ENCODE measurements around the gene RERE.

RERE gene

DNA sequence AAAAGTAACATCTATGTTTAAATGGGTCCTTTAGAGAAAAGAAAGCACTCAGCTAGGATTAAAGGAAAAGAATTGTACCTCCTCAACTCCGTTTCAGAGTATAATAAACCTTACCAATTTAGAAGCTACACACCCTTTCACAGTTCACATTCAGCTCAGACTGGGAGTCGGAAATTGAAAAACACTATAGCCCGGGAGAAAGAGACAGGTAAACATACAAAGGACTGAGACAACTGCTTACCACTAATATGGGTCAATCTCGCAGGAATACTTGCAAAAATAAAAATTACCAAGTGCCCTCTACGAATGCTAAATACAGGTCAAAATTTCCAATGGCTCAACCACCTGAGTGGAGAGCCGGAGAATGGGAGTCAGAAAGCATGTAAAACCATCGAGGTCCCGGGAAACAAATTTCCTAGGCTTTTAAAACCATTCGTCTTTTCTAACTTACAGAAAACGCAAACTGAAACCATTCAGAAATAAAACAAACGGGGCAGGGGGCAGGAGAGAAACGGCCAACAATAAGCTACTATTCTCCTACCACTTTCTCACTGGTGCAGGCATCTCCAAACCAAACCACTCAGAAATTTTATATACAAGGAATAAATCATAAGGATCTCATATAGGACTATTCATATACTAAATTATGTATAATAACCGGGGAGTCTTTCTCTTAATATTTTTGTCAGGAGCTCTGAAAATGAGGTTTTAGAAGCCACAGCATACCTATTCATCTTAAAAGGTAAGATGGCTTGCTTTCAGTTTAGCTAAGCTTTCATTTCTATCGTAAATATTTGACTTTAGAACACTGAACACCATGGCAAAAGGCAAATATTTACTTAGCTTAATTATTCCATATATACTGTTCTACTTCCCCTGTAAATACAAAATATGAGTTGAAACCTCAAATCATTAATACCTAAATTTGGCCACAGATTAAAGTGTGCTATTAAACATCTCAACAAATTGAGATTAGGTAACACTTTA is 136.5 kb downstream of the RERE start:
- no peak for DNase-seq (ENCODE audit: low spot score in 2 of 2)
- Mint-ChIP-seq H3K36me3 (ENCODE audit: insufficient read depth) (no peaks in the 10 kb centered on the region), H3K27ac (ENCODE audit: low read depth) (no peak overlapping the region), H3K4me1 (peaks cover 17% of the 10 kb centered on the region), H3K9me3 (no peaks in the 10 kb centered on the region), H3K4me3 (no peak overlapping the region), H3K27me3 (no peaks in the 10 kb centered on the region)
- ATAC-seq (replicated peaks; ENCODE audit: extremely low read depth, poor library complexity, severe bottlenecking), result no peak

DNA sequence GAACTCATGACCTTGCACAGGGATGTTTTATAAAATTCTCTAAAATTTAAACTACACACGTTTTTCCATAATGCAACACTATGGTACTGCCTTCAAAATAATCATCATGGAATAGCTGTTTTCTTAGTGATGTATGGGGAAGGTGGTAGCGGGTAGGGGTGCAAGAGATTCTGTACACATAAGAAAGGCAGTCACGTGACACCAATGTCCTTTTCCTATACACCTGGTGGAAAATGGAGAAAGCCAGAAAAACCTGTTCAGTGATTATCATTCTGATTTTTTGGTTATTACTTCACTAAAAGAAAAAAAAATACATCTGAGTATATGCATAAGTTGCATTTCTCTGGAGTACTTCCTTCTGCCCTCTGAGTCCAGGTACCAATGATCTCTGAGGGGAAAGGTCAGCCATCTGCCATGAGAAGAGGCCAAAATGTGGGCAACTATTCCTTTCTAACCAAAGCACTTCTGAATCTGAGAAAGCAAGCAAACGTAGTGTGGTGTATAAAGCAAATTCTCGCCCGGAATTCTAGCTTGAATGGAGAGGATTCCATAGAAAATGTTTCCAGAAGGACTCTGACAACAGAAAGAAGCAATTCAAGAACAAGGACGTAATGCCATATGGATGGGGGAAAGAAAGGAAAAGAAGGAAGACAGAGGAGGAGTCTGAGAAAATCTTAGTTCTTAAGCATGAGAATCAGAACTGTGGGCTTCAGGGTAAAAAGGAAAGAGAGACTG is 137.3 kb downstream of the RERE start:
- no peaks in the 10 kb centered on the region for H3K9me3 Mint-ChIP-seq
- H3K4me3 Mint-ChIP-seq, result no peak overlapping the region
- no peaks in the 10 kb centered on the region for H3K36me3 Mint-ChIP-seq (ENCODE audit: insufficient read depth)
- no peaks in the 10 kb centered on the region for H3K27me3 Mint-ChIP-seq
- ATAC-seq (replicated peaks; ENCODE audit: extremely low read depth, poor library complexity, severe bottlenecking) (no peak), DNase-seq (ENCODE audit: low spot score in 2 of 2) (no peak)
- H3K27ac Mint-ChIP-seq (ENCODE audit: low read depth), result no peak overlapping the region
- H3K4me1 Mint-ChIP-seq, result peaks cover 17% of the 10 kb centered on the region

DNA sequence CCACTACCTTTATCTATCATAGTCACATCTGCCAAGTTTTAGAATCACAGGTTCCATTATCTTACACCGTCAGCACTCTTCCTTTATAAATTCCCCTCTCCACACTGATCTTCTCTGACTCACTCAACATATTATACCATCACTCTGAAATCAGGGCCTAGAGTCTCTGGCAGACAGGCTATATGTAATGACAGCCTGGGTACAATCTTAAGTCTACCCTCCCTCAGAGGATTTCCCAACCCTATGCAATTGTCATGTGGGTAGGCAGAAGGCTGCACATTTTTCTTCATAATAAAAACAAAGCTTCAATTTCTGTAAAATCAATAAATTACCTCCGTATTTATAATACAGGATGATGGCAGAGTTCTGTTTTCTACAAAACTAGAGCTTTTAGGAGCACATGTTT is 138.0 kb downstream of the RERE start:
- H3K27me3 Mint-ChIP-seq, result no peaks in the 10 kb centered on the region
- no peaks in the 10 kb centered on the region for H3K36me3 Mint-ChIP-seq (ENCODE audit: insufficient read depth)
- H3K4me1 Mint-ChIP-seq, result peaks cover 11% of the 10 kb centered on the region
- no peak overlapping the region for H3K27ac Mint-ChIP-seq (ENCODE audit: low read depth)
- DNase-seq (ENCODE audit: low spot score in 2 of 2), result no peak
- H3K9me3 Mint-ChIP-seq, result no peaks in the 10 kb centered on the region
- ATAC-seq (replicated peaks; ENCODE audit: extremely low read depth, poor library complexity, severe bottlenecking), result no peak
- H3K4me3 Mint-ChIP-seq, result no peak overlapping the region

DNA sequence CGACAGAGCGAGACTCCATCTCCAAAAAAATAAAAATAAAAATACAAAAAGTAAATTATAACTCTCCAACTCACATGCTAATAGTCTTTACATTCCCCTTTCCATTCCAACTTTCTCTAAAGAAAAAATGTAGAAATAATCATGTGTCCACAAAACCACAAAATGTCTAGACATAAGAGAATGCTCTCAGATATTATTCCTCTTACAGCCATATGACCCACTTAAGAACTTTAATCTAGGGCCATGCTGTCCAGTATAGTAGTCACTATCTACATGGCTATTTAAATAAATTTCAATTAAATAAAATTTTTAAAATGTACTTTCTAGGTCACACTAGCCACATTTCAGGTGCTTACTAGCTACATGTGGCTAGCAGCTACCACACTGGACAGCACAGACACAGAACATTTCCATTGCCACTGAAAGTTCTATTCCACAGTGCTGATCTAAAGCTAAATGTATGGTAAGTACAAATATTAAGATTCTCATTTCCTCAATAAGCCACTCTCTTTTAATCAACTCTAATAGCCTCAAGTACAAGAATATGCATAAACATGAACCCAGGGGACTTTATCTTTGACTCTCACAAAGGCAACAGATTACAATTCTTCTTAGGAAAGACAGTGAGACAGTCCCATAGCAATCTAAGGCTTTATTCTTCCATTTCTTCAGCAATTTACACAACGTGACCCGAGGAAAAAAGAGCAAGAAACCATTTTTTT is 138.6 kb downstream of the RERE start:
- ATAC-seq (replicated peaks; ENCODE audit: extremely low read depth, poor library complexity, severe bottlenecking), result no peak
- Mint-ChIP-seq H3K9me3 (no peaks in the 10 kb centered on the region), H3K27ac (ENCODE audit: low read depth) (no peak overlapping the region), H3K36me3 (ENCODE audit: insufficient read depth) (no peaks in the 10 kb centered on the region), H3K27me3 (no peaks in the 10 kb centered on the region), H3K4me1 (peaks cover 11% of the 10 kb centered on the region), H3K4me3 (no peak overlapping the region)
- no peak for DNase-seq (ENCODE audit: low spot score in 2 of 2)

DNA sequence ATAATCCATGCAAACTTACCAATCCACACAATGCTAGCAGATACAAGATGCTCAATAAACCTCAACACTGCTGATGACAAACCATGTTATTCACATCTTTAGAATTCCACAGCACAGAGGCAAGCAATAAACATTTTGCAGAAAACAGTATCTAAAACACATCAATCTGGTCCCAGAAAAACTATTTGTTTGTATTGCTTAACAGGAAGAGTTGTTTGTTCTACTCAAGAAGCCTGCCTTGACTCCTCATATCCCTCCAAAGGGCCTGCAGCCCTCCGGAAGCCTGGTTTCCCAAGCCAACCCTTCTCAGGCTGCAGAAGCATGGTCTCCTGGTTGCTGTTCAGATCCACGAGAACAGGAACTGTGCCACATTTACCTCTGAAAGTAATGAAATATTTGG is 139.7 kb downstream of the RERE start:
- DNase-seq (ENCODE audit: low spot score in 2 of 2), result no peak
- H3K27me3 Mint-ChIP-seq, result no peaks in the 10 kb centered on the region
- H3K36me3 Mint-ChIP-seq (ENCODE audit: insufficient read depth), result no peaks in the 10 kb centered on the region
- H3K4me3 Mint-ChIP-seq, result no peak overlapping the region
- peak overlapping the region; percentile 32 for H3K27ac Mint-ChIP-seq (ENCODE audit: low read depth)
- peaks cover 11% of the 10 kb centered on the region for H3K4me1 Mint-ChIP-seq
- no peaks in the 10 kb centered on the region for H3K9me3 Mint-ChIP-seq
- no peak for ATAC-seq (replicated peaks; ENCODE audit: extremely low read depth, poor library complexity, severe bottlenecking)

DNA sequence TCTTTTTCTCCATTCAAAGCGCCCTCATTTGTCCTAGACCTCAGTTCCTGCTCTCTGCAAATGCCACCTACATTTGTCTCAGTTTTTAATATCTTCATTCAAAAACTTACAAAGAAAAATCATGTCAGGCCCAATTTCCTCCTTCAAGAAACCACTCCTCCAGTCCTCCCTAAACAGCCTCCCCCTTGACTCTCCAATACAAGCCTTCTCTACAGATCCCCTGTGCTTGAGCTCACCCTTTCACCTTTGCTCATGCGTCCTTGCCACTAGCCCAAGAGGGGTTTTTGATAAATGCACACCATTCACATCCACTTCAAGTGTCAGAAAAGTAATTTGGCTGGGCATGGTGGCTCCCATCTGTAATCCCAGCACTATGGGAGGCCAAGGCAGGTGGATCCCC is 140.6 kb downstream of the RERE start:
- H3K36me3 Mint-ChIP-seq (ENCODE audit: insufficient read depth), result no peaks in the 10 kb centered on the region
- ATAC-seq (replicated peaks; ENCODE audit: extremely low read depth, poor library complexity, severe bottlenecking) (no peak), DNase-seq (ENCODE audit: low spot score in 2 of 2) (no peak)
- H3K4me3 Mint-ChIP-seq, result no peak overlapping the region
- no peaks in the 10 kb centered on the region for H3K9me3 Mint-ChIP-seq
- H3K27me3 Mint-ChIP-seq, result no peaks in the 10 kb centered on the region
- no peak overlapping the region for H3K27ac Mint-ChIP-seq (ENCODE audit: low read depth)
- H3K4me1 Mint-ChIP-seq, result peaks cover 7% of the 10 kb centered on the region

DNA sequence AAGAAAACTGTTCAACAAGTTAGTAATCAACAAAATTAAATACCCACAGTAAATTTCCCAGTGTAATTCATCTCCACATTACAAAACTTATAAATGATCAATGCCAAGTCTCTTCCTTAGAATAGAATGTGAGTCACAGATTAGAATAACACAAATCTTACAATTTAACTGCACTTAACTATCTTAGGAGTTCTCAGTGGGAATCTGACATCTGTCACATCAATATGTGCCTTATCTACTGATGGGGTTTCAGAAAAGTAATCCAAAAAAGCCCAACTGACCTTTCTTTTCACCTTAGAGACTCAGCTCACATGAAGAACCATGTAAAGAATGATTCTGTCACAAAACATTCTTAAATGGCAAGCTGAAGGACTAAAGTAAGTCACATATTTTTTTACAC is 141.4 kb downstream of the RERE start:
- DNase-seq (ENCODE audit: low spot score in 2 of 2) (no peak), ATAC-seq (replicated peaks; ENCODE audit: extremely low read depth, poor library complexity, severe bottlenecking) (no peak)
- peaks cover 9% of the 10 kb centered on the region for H3K4me1 Mint-ChIP-seq
- no peak overlapping the region for H3K27ac Mint-ChIP-seq (ENCODE audit: low read depth)
- no peak overlapping the region for H3K4me3 Mint-ChIP-seq
- no peaks in the 10 kb centered on the region for H3K9me3 Mint-ChIP-seq
- H3K36me3 Mint-ChIP-seq (ENCODE audit: insufficient read depth), result no peaks in the 10 kb centered on the region
- H3K27me3 Mint-ChIP-seq, result no peaks in the 10 kb centered on the region

DNA sequence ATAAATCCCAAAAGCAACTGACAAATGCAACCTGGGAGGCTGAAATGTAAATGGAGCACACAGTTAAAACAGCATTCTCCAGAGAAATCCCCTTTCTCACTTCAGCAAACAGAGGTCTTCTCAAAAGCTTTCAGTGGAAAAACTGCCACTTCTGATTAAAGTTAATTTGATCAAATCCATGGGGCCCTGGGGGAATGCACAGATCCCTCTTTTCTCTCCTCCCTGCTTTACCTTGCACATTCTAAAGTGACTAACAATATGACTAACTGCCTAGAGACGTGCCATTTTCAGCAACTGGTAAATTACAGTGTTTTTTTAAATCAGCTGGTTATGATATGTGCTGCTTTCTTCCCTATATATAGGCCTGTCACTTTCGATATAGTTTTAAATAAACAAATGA is 142.5 kb downstream of the RERE start:
- no peak overlapping the region for H3K27ac Mint-ChIP-seq (ENCODE audit: low read depth)
- no peaks in the 10 kb centered on the region for H3K9me3 Mint-ChIP-seq
- H3K36me3 Mint-ChIP-seq (ENCODE audit: insufficient read depth), result no peaks in the 10 kb centered on the region
- H3K4me1 Mint-ChIP-seq, result peaks cover 21% of the 10 kb centered on the region
- H3K27me3 Mint-ChIP-seq, result no peaks in the 10 kb centered on the region
- no peak for DNase-seq (ENCODE audit: low spot score in 2 of 2)
- no peak for ATAC-seq (replicated peaks; ENCODE audit: extremely low read depth, poor library complexity, severe bottlenecking)
- no peak overlapping the region for H3K4me3 Mint-ChIP-seq

DNA sequence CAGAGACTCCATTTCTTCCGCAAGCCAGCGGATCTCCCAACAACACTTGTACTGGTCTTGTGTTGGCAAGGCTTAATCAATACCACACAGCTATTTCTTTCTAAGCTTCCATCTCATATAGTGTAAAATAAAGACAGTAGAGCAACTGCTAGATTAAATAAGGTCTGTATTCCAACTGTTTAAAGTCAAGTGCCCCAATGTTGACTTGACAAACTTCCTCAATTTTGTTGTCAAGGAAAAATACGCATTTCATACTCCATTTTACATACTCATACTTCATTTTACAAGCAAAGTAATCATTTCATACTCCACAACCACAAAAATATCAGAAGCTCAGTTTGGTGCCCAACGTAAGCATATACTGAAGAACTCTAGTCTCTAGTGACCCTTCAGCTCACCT is 143.0 kb downstream of the RERE start:
- ATAC-seq (replicated peaks; ENCODE audit: extremely low read depth, poor library complexity, severe bottlenecking), result no peak
- DNase-seq (ENCODE audit: low spot score in 2 of 2), result no peak
- Mint-ChIP-seq H3K36me3 (ENCODE audit: insufficient read depth) (no peaks in the 10 kb centered on the region), H3K9me3 (no peaks in the 10 kb centered on the region), H3K27ac (ENCODE audit: low read depth) (no peak overlapping the region), H3K4me1 (peaks cover 21% of the 10 kb centered on the region), H3K27me3 (no peaks in the 10 kb centered on the region), H3K4me3 (no peak overlapping the region)

DNA sequence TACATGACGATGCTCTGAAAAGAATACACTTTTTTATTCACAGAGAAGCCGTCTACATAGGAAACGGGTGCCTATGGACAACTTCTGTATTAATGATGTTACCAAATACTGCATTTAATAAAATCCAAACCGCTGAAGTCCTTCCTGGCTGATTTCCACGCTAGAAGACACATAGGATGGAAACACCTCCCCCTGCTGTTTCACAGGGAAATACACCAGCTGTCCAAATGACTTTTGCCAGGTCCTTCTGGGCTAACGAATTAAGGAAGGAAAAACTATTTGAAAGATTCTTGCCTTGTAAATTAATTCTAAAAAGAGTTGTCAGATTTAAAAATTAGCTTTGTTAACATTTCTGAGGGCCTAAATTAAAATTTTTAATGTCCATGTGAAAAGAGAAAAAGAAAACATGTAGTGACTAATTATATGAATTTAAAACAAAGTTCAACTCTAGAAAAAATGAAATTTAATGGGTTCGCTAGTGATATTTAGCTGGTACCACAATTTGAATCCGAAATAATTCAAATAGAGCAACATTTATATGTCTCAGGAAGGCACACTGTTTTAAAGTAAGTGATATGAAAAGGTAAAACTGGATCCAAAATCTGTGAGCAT is 146.0 kb downstream of the RERE start:
- Mint-ChIP-seq H3K9me3 (no peaks in the 10 kb centered on the region), H3K27me3 (no peaks in the 10 kb centered on the region), H3K27ac (ENCODE audit: low read depth) (no peak overlapping the region), H3K36me3 (ENCODE audit: insufficient read depth) (no peaks in the 10 kb centered on the region), H3K4me3 (no peak overlapping the region), H3K4me1 (peaks cover 16% of the 10 kb centered on the region)
- no peak for DNase-seq (ENCODE audit: low spot score in 2 of 2)
- ATAC-seq (replicated peaks; ENCODE audit: extremely low read depth, poor library complexity, severe bottlenecking), result no peak

DNA sequence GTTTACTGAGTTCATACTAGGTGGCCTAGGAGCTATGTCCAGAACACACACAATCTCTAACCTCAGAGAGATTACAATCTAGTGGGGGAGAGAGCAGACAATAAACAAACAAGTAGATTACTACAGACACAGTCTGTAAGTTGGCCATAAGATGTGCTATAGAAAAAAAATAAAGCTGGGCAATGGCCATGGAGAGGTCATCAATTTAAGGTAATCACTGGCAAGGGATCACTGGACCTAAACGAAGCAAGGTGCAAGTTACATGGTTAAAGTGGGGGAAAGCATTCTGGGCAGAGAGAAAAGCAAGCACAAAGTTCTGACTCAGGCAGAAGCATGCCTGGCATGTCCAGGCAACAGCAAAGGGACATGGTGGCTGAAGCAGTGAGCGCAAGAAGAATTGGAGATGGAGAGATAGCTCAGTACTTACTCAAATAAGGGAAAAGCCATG is 147.0 kb downstream of the RERE start:
- Mint-ChIP-seq H3K27me3 (no peaks in the 10 kb centered on the region), H3K4me1 (peaks cover 16% of the 10 kb centered on the region), H3K36me3 (ENCODE audit: insufficient read depth) (no peaks in the 10 kb centered on the region), H3K27ac (ENCODE audit: low read depth) (no peak overlapping the region), H3K9me3 (no peaks in the 10 kb centered on the region), H3K4me3 (no peak overlapping the region)
- DNase-seq (ENCODE audit: low spot score in 2 of 2) (no peak), ATAC-seq (replicated peaks; ENCODE audit: extremely low read depth, poor library complexity, severe bottlenecking) (no peak)

DNA sequence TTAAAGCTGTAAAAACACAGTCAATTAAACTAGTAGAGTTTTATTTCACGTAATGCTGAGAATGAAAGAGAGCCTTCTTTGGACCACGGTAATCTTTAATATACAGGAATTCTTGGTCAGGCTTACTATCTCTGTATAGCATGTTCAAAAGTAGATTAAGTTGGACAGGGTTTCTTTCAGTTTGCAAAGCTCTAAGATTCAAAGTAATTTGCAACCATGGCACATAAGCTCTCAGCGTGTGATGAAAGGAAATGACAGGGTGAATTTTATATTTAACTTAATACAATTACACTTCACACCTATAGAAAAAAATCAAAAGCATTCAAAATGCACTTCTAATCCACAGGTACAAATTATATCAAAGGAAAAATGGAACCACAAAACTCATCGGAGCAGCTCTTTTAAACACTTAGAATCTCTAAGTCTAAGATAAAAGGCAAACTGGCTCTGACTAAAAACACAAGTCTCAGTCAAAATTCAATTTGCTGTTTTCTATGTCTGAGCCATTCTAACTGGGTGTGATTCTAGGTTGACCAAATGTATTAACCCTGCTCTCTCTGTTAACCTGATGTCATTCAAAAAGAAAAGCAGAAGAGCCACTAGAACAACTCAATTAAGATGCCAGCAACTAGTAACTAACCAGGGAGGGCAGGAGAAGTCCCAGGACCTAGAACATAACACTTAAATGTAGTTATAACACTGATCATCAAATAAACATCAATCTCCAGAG is 147.7 kb downstream of the RERE start:
- peaks cover 16% of the 10 kb centered on the region for H3K4me1 Mint-ChIP-seq
- no peak overlapping the region for H3K4me3 Mint-ChIP-seq
- DNase-seq (ENCODE audit: low spot score in 2 of 2) (no peak), ATAC-seq (replicated peaks; ENCODE audit: extremely low read depth, poor library complexity, severe bottlenecking) (no peak)
- no peaks in the 10 kb centered on the region for H3K27me3 Mint-ChIP-seq
- no peaks in the 10 kb centered on the region for H3K9me3 Mint-ChIP-seq
- no peak overlapping the region for H3K27ac Mint-ChIP-seq (ENCODE audit: low read depth)
- no peaks in the 10 kb centered on the region for H3K36me3 Mint-ChIP-seq (ENCODE audit: insufficient read depth)

Measured in central memory CD8-positive, alpha-beta T cell (primary cell).